Endodermal cell (in vitro differentiated cells): ENCODE measurements around the gene SNX22. TPM values are rescaled to one million over a fixed set of nuclear protein-coding genes. Genes with fewer than 3 reads are reported as not detected.

Experiments
- DNase-seq: peaks from one replicate; pipeline ENCODE4 v3.0.0-alpha.2; 2017
- H3K27ac ChIP-seq: 2 replicates; pipeline ENCODE4 v1.5.1; 2013; ENCODE audit warnings: mild to moderate bottlenecking, low read depth, low read length, moderate library complexity
- H3K27me3 ChIP-seq: 2 replicates; pipeline ENCODE4 v1.6.1; 2013; ENCODE audit warnings: mild to moderate bottlenecking, low read length, moderate library complexity; ENCODE audit not compliant: insufficient read depth, control insufficient read depth, poor library complexity, severe bottlenecking
- H3K36me3 ChIP-seq: 2 replicates; pipeline ENCODE4 v1.7.0; 2013; ENCODE audit warnings: mild to moderate bottlenecking, low read length, moderate library complexity; ENCODE audit not compliant: control insufficient read depth, insufficient read depth
- H3K4me1 ChIP-seq: one replicate; pipeline ENCODE4 v1.7.0; 2013; ENCODE audit warnings: low read length; ENCODE audit not compliant: control insufficient read depth, insufficient read depth
- H3K4me3 ChIP-seq: 2 replicates; pipeline ENCODE4 v1.5.1; 2013; ENCODE audit warnings: mild to moderate bottlenecking, low read length, moderate library complexity
- H3K9ac ChIP-seq: 2 replicates; pipeline ENCODE4 v1.6.1; 2013; ENCODE audit warnings: mild to moderate bottlenecking, low read length, moderate library complexity; ENCODE audit not compliant: poor library complexity, severe bottlenecking; ENCODE audit errors: extremely low read depth
- H3K9me3 ChIP-seq: 2 replicates; pipeline ENCODE4 v1.6.1; 2013; ENCODE audit warnings: mild to moderate bottlenecking, low read length, moderate library complexity; ENCODE audit not compliant: control insufficient read depth
- H3K27ac Mint-ChIP-seq: 2 replicates; pipeline ENCODE4 v1.8.0; 2020; ENCODE audit warnings: mixed read lengths
- H3K27me3 Mint-ChIP-seq: 2 replicates; pipeline ENCODE4 v1.8.0; 2021; ENCODE audit warnings: mild to moderate bottlenecking, mixed read lengths; ENCODE audit not compliant: insufficient read depth
- H3K36me3 Mint-ChIP-seq: 2 replicates; pipeline ENCODE4 v1.8.0; 2020; ENCODE audit warnings: low read depth, mixed read lengths
- H3K4me1 Mint-ChIP-seq: 2 replicates; pipeline ENCODE4 v1.8.0; 2020; ENCODE audit warnings: mixed read lengths
- H3K4me3 Mint-ChIP-seq: 2 replicates; pipeline ENCODE4 v1.8.0; 2020; ENCODE audit warnings: mild to moderate bottlenecking, moderate library complexity, mixed read lengths
- H3K9me3 Mint-ChIP-seq: 2 replicates; pipeline ENCODE4 v1.8.0; 2020; ENCODE audit warnings: mild to moderate bottlenecking, mixed read lengths
- CTCF ChIP-seq: fragments of 200-600 bp; sonication (generic); conservative IDR thresholded peaks from 2 replicates; pipeline ENCODE4 v1.5.0; 2021; ENCODE audit warnings: antibody characterized with exemption, mild to moderate bottlenecking
- WGBS, 2 experiments: methylation state at CpG; one replicate each; pipeline versions ENCODE4 v1.1.5 to v1.1.7; 2013; ENCODE audit warnings: missing lambda C conversion rate in 2 of 2, mixed read lengths in 1 of 2; ENCODE audit not compliant: insufficient coverage in 1 of 2, insufficient read length in 1 of 2; 5-methylcytosine and 5-hydroxymethylcytosine counted together
- total RNA-seq, 2 donors: library from RNA; stranded (reverse); fragmentation: NEBNext Ultra II Directional in 1 of 2; extraction: Animal tissue kit (Norgen Biotek cat#: 25700) in 1 of 2; gene quantifications; 2 replicates in 1 of 2; 3 replicates in 1 of 2; pipeline ENCODE4 v1.2.1, GENCODE V29; 2021

The SNX22 gene
- total RNA-seq, 2 donors from 2014 or later = 1.6 to 2.6 TPM

- H3K4me3 Mint-ChIP-seq = no peak overlapping the region
- 100% methylated on average over 1 of the region's 1 CpG; no CpG with 5 or more reads in 1 of the 2 experiments for WGBS, 2 experiments
- no peak for DNase-seq
- H3K4me1 ChIP-seq = peaks cover 6% of the 10 kb centered on the region
- no peaks in the 10 kb centered on the region for H3K9me3 ChIP-seq
- H3K27ac Mint-ChIP-seq = no peak overlapping the region
- peaks cover 20% of the 10 kb centered on the region for H3K4me1 Mint-ChIP-seq
- H3K4me3 ChIP-seq = no peak overlapping the region
- TF ChIP-seq CTCF = no peak
- H3K9ac ChIP-seq = no peak overlapping the region
- peaks cover 10% of the 10 kb centered on the region for H3K27me3 Mint-ChIP-seq
- H3K27ac ChIP-seq = no peak overlapping the region
- peaks cover 61% of the 10 kb centered on the region for H3K36me3 Mint-ChIP-seq
- H3K27me3 ChIP-seq = peaks cover 8% of the 10 kb centered on the region
- H3K9me3 Mint-ChIP-seq = no peaks in the 10 kb centered on the region
- peaks cover 53% of the 10 kb centered on the region for H3K36me3 ChIP-seq
Measured at GRCh38 chr15:64157599-64158125, 6.1 kb downstream of the SNX22 start.

DNA sequence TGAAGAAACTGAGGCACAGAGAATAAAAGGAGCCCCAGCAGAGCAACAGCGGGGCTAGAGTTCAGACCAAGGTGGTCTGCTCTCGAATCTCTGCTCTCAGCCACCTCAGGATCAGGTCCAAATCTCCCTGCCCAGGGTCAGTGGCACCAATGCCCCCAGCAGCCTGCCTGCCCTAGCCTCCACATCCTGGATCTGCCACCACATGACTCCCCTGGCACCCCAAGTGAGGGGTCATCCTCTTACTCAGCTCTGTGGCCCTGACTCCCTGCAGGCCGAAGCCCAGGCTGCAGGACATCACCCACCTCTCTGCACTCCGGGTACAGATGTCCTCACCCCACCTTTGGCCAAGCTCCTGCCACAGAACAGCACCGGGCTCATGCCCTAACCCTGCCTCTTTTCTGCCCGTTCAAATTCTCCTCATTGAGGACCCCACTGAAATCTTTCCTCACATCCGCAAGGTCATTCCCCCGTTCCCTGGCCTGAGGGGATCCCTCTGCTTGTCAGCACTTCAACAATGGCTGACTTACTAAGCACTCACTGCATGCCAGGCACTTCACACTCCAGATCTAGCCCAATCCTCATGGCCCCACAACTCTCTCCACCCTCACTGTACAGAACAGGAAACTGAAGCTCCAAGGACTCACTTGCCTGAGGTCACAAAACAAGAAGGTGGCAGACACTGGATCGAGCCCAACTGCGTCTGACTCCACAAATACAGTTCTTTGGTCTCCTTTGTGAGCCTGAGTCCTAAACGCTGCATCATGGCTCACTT lies 7.0 kb downstream of the SNX22 start:
- Histone ChIP-seq H3K4me3 (no peak overlapping the region), H3K27ac (no peak overlapping the region), H3K9ac (no peak overlapping the region), H3K4me1 (peaks cover 8% of the 10 kb centered on the region), H3K27me3 (no peaks in the 10 kb centered on the region), H3K36me3 (peaks cover 53% of the 10 kb centered on the region), H3K9me3 (no peaks in the 10 kb centered on the region)
- Mint-ChIP-seq H3K4me1 (peaks cover 17% of the 10 kb centered on the region), H3K9me3 (no peaks in the 10 kb centered on the region), H3K27me3 (peaks cover 2% of the 10 kb centered on the region), H3K4me3 (no peak overlapping the region), H3K36me3 (peaks cover 61% of the 10 kb centered on the region), H3K27ac (peak overlapping the region; percentile 9)
- 96 to 97% methylated on average over 10 to 11 of the region's 11 CpGs for WGBS, 2 experiments
- no peak for DNase-seq
- no peak for TF ChIP-seq CTCF

DNA sequence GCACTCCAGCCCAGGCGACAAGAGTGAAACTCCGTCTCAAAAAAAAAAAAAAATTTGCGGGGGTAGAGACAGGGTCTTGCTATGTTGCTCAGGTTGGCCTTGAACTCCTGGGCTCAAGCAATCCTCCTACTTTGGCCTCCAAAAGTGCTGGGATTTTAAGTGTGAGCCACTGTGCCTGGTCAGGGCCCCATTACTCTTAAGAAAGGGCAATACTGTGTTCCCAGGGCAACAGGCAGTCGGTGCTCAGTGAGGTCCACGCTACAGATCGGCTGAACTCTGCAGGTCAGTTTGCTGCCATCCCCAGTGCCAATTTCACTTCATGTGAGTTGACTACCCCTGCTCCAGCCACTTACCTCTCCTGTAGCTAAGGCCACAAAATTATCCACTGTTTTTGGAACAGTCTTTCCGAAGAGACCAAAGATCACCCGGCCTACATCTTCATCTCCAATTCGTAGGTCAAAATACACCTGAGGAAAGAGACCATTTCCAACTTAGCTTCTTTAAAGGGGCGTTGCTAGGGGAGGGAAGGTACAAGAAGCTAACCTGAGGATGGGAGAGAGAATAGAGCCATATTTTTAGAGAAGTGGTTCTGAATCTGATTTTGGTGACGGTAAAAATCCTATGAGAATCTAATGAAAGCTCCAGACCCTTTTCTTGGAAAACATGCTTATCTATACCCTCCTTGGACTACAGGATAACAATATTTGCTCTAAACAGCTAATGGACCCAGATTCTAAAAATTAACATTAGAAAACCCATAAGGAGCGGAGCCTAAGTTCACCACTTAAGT lies 10.4 kb downstream of the SNX22 start:
- Histone ChIP-seq H3K27me3 (no peaks in the 10 kb centered on the region), H3K4me3 (peak overlapping the region; percentile 92), H3K9me3 (no peaks in the 10 kb centered on the region), H3K36me3 (peaks cover 36% of the 10 kb centered on the region), H3K9ac (peak overlapping the region; percentile 77), H3K4me1 (peaks cover 13% of the 10 kb centered on the region), H3K27ac (no peak overlapping the region)
- Mint-ChIP-seq H3K27ac (peak overlapping the region; percentile 77), H3K36me3 (peaks cover 41% of the 10 kb centered on the region), H3K27me3 (no peaks in the 10 kb centered on the region), H3K4me1 (peaks cover 43% of the 10 kb centered on the region), H3K4me3 (peak overlapping the region; percentile 83), H3K9me3 (no peaks in the 10 kb centered on the region)
- WGBS, 2 experiments = 75 to 87% methylated on average over 7 to 12 of the region's 12 CpGs
- TF ChIP-seq CTCF = no peak
- DNase-seq = no peak
